IMR-90 (cell line): ENCODE data around the gene KRI1. TPM values are rescaled to one million over a fixed set of nuclear protein-coding genes. Genes with fewer than 3 reads are reported as not detected.

Source experiments
- ATAC-seq: fragments of 200-7000 bp; cut with Tn5 transposase; 2 replicates; pipeline ENCODE4 v1.9.1; 2020; ENCODE audit warnings: low read depth, mild to moderate bottlenecking, moderate library complexity
- BruUV-seq: library from RNA; stranded (reverse); fragments of 400-500 nt; replicated peaks from 2 replicates; lab custom pipeline; 2021; lab: Mats Ljungman, UMichigan
- CTCF ChIA-PET: fragments of 300-600 bp; formaldehyde crosslinking; extraction: SDS; loops from one replicate; lab custom pipeline; 2021; ENCODE audit warnings: antibody characterized with exemption; lab: Yijun Ruan, JAX
- POLR2A ChIA-PET: fragments of 300-600 bp; sonication (Branson Sonifier 250); formaldehyde crosslinking; loops from one replicate; lab custom pipeline; 2022; ENCODE audit warnings: antibody characterized with exemption; ENCODE audit not compliant: unreplicated experiment; lab: Charles Lee
- DNase-seq: peaks from one replicate; pipeline ENCODE4 v3.0.0; 2013
- H2AFZ ChIP-seq: replicated peaks from 2 replicates; pipeline ENCODE3; 2013; ENCODE audit warnings: low read length, mild to moderate bottlenecking; ENCODE audit not compliant: poor library complexity
- H2AK5ac ChIP-seq: 2 replicates; pipeline ENCODE4 v1.6.1; 2013; ENCODE audit warnings: low read depth, low read length, inconsistent platforms
- H2AK9ac ChIP-seq: replicated peaks from 2 replicates; pipeline ENCODE3; 2013; ENCODE audit warnings: mild to moderate bottlenecking, low read depth, low read length, moderate library complexity; ENCODE audit not compliant: poor library complexity
- H2BK120ac ChIP-seq: 2 replicates; pipeline ENCODE4 v1.6.1; 2013; ENCODE audit warnings: low read depth, low read length, inconsistent platforms
- H2BK15ac ChIP-seq: 3 replicates; pipeline ENCODE4 v1.6.1; 2013; ENCODE audit warnings: low read depth, low read length, inconsistent platforms
- H2BK20ac ChIP-seq: 2 replicates; pipeline ENCODE4 v1.6.1; 2013; ENCODE audit warnings: low read depth, mild to moderate bottlenecking, inconsistent platforms, low read length, moderate library complexity
- H2BK5ac ChIP-seq: 2 replicates; pipeline ENCODE4 v1.6.1; 2013; ENCODE audit warnings: mild to moderate bottlenecking, low read depth, low read length, inconsistent platforms; ENCODE audit not compliant: poor library complexity, severe bottlenecking
- H3K14ac ChIP-seq: replicated peaks from 2 replicates; pipeline ENCODE4 v1.6.1; 2013; ENCODE audit warnings: low read depth, low read length, inconsistent platforms
- H3K18ac ChIP-seq: 2 replicates; pipeline ENCODE4 v1.6.1; 2013; ENCODE audit warnings: low read depth, low read length, control low read depth
- H3K23ac ChIP-seq: 2 replicates; pipeline ENCODE4 v1.6.1; 2013; ENCODE audit warnings: low read depth, low read length, inconsistent platforms
- H3K27ac ChIP-seq: 2 replicates; pipeline ENCODE4 v1.5.1; 2013; ENCODE audit warnings: mild to moderate bottlenecking, control low read depth, low read length; ENCODE audit not compliant: insufficient read depth
- H3K27me3 ChIP-seq: 2 replicates; pipeline ENCODE4 v1.6.1; 2013; ENCODE audit warnings: low read length; ENCODE audit not compliant: control insufficient read depth, insufficient read depth
- H3K36me3 ChIP-seq: 2 replicates; pipeline ENCODE4 v1.6.1; 2013; ENCODE audit warnings: low read length, mixed read lengths; ENCODE audit not compliant: control insufficient read depth, insufficient read depth
- H3K4ac ChIP-seq: 2 replicates; pipeline ENCODE4 v1.6.1; 2013; ENCODE audit warnings: low read depth, low read length, inconsistent platforms
- H3K4me1 ChIP-seq: 2 replicates; pipeline ENCODE4 v1.6.1; 2013; ENCODE audit warnings: low read length, mixed read lengths; ENCODE audit not compliant: control insufficient read depth, insufficient read depth
- H3K4me2 ChIP-seq: 2 replicates; pipeline ENCODE4 v1.6.1; 2013; ENCODE audit warnings: low read depth, mild to moderate bottlenecking, control low read depth, low read length, moderate library complexity
- H3K4me3 ChIP-seq: 2 replicates; pipeline ENCODE4 v1.5.1; 2013; ENCODE audit warnings: low read depth, mild to moderate bottlenecking, control low read depth, low read length, moderate library complexity; ENCODE audit not compliant: insufficient read depth
- H3K56ac ChIP-seq: 2 replicates; pipeline ENCODE4 v1.6.1; 2013; ENCODE audit warnings: low read length, inconsistent platforms; ENCODE audit not compliant: insufficient read depth; ENCODE audit errors: extremely low read depth
- H3K79me1 ChIP-seq, 2 experiments: 2 replicates each; pipeline ENCODE4 v1.6.1; 2013; ENCODE audit warnings: low read length in 2 of 2, inconsistent platforms in 1 of 2, low read depth in 1 of 2
- H3K9ac ChIP-seq: 2 replicates; pipeline ENCODE4 v1.6.1; 2013; ENCODE audit warnings: low read depth, low read length, control low read depth
- H3K9me1 ChIP-seq: 2 replicates; pipeline ENCODE4 v1.6.1; 2013; ENCODE audit warnings: low read length, inconsistent platforms; ENCODE audit not compliant: insufficient read depth
- H3K9me3 ChIP-seq: 2 replicates; pipeline ENCODE4 v1.6.1; 2013; ENCODE audit warnings: low read length; ENCODE audit not compliant: control insufficient read depth, insufficient read depth
- H4K20me1 ChIP-seq: 2 replicates; pipeline ENCODE4 v1.6.1; 2013; ENCODE audit warnings: low read length, inconsistent platforms; ENCODE audit not compliant: insufficient read depth
- H4K5ac ChIP-seq: 2 replicates; pipeline ENCODE4 v1.6.1; 2013; ENCODE audit warnings: mild to moderate bottlenecking, low read depth, low read length, control low read depth
- H4K8ac ChIP-seq, 2 experiments: 2 replicates each; pipeline ENCODE4 v1.6.1; 2013; ENCODE audit warnings: low read depth in 2 of 2, low read length in 2 of 2, control low read depth in 1 of 2, inconsistent platforms in 1 of 2
- H4K91ac ChIP-seq: 2 replicates; pipeline ENCODE4 v1.6.1; 2013; ENCODE audit warnings: low read depth, low read length, inconsistent platforms; ENCODE audit not compliant: insufficient read depth
- BHLHE40 ChIP-seq: fragments of 150-350 bp; IDR thresholded peaks from 2 replicates; pipeline ENCODE4 v1.6.1; 2016; ENCODE audit warnings: mild to moderate bottlenecking, low read depth, low read length
- FOS ChIP-seq: fragments of 150-350 bp; IDR thresholded peaks from 2 replicates; pipeline ENCODE4 v1.6.1; 2016; ENCODE audit warnings: low read depth, low read length
- MAFK ChIP-seq: IDR thresholded peaks from 2 replicates; pipeline ENCODE4 v1.6.1; 2012; ENCODE audit warnings: low read depth, low read length, improper control_type of control experiment
- MAZ ChIP-seq: IDR thresholded peaks from 2 replicates; pipeline ENCODE4 v1.6.1; 2012; ENCODE audit warnings: low read depth, mild to moderate bottlenecking, low read length, improper control_type of control experiment, moderate library complexity, borderline replicate concordance
- MXI1 ChIP-seq: IDR thresholded peaks from 2 replicates; pipeline ENCODE4 v1.6.1; 2012; ENCODE audit warnings: low read depth, mild to moderate bottlenecking, low read length, moderate library complexity, borderline replicate concordance
- NFE2L2 ChIP-seq: fragments of 150-350 bp; IDR thresholded peaks from 2 replicates; pipeline ENCODE4 v1.6.1; 2016; ENCODE audit warnings: low read depth, mild to moderate bottlenecking, low read length
- RAD21 ChIP-seq: IDR thresholded peaks from 2 replicates; pipeline ENCODE4 v1.6.1; 2012; ENCODE audit warnings: low read length, improper control_type of control experiment
- RCOR1 ChIP-seq: IDR thresholded peaks from 2 replicates; pipeline ENCODE4 v1.6.1; 2012; ENCODE audit warnings: mild to moderate bottlenecking, low read length, improper control_type of control experiment; ENCODE audit not compliant: insufficient replicate concordance
- RFX5 ChIP-seq: IDR thresholded peaks from 2 replicates; pipeline ENCODE4 v1.8.0; 2012; ENCODE audit warnings: low read depth, mild to moderate bottlenecking, low read length, moderate library complexity
- SMC3 ChIP-seq: fragments of 150-350 bp; IDR thresholded peaks from 2 replicates; pipeline ENCODE4 v1.6.1; 2016; ENCODE audit warnings: low read depth, mild to moderate bottlenecking, antibody characterized with exemption, low read length, moderate library complexity
- WGBS, 2 experiments: methylation state at CpG; one replicate each; pipeline versions ENCODE4 v1.1.5 to v1.1.7; 2013; ENCODE audit warnings: missing lambda C conversion rate in 2 of 2; ENCODE audit not compliant: insufficient read length in 1 of 2; ENCODE audit errors: extremely low coverage in 2 of 2; 5-methylcytosine and 5-hydroxymethylcytosine counted together
- dilution Hi-C: fragments of 300-500 bp; cut with HindIII; formaldehyde crosslinking; loops from one replicate; pipeline ENCODE4 v1.14.3; 2018; ENCODE audit warnings: low sequenced_read_pairs; ENCODE audit not compliant: unreplicated experiment
- in situ Hi-C: fragments of 300-500 bp; cut with MboI; formaldehyde crosslinking; loops from 3 replicates; pipeline ENCODE4 v1.14.3; 2019; ENCODE audit warnings: low sequenced_read_pairs, inconsistent platforms, mixed read lengths
- intact Hi-C: fragments of 100-400 bp; cut with micrococcal nuclease; formaldehyde crosslinking; loops from 2 replicates; pipeline ENCODE4 v1.10.0; 2022
- polyA plus RNA-seq, 3 experiments: library from polyadenylated mRNA; depleted of rRNA; stranded (reverse); fragments of >200 nt; gene quantifications; 2 replicates each; pipeline ENCODE4 v1.2.3, GENCODE V29; 2012; ENCODE audit warnings: low replicate concordance in 1 of 3
- total RNA-seq: library from RNA; depleted of rRNA; stranded (reverse); fragments of >200 nt; gene quantifications from 2 replicates; pipeline ENCODE4 v1.2.3, GENCODE V29; 2012
- TF ChIP-seq, protein P1 (sequence below): conservative IDR thresholded peaks from 2 replicates; pipeline ENCODE4 v1.5.1; 2012; ENCODE audit warnings: mild to moderate bottlenecking, low read depth, low read length, improper control_type of control experiment
- TF ChIP-seq, protein P2 (sequence below): fragments of 150-350 bp; IDR thresholded peaks from 2 replicates; pipeline ENCODE4 v1.6.1; 2016; ENCODE audit warnings: low read depth, mild to moderate bottlenecking, low read length, moderate library complexity, borderline replicate concordance

The KRI1 gene
- total and polyA plus RNA-seq, 2 of the 4 experiments (the other 2 are of a cell fraction), result 5.7 to 13.3 TPM

DNA sequence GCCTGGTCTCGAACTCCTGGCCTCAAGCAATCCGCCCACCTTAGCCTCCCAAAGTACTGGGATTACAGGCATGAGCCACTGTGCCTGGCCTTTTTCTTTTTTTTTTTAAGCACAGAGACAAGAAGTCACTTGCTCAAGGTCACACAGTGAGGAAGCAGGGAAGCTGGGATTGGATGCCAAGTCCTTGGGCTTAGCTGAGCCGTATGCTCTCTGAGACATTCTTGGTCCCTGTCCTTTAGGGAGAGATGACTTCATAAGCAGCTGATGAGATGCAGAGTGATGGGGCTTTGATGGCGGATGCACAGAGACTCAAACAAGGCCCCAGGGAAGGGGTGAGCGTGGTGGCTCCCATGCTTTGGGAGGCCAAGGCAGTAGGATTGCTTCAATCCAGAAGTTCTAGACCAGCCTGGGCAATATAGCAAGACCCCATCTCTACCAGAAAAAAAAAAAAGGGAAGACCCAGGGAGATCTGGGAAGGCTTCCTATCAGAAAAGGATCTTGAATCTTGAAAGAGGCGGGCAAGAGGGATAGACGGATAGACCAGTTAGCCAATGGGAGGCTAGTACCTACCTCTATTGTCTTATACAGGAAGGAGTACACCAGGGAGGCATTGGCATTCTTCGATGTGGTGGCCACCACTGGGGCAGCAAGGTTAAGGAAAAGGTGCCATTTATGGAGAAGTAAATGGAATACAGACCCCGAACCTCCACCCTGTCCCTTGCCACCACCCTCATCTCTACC lies 17.4 kb upstream of the KRI1 start:
- Histone ChIP-seq H2AFZ (peak overlapping the region; percentile 63), H4K91ac (no peak overlapping the region), H2BK120ac (no peak overlapping the region), H3K4me2 (no peak overlapping the region), H3K4ac (no peak overlapping the region), H3K14ac (no peak overlapping the region), H3K79me1 (no peaks in the 10 kb centered on the region), H3K23ac (no peak overlapping the region), H4K8ac (no peak overlapping the region), H4K5ac (no peak overlapping the region), H3K27me3 (peaks cover 15% of the 10 kb centered on the region), H3K56ac (no peak overlapping the region), H3K9me1 (no peaks in the 10 kb centered on the region), H3K9ac (no peak overlapping the region), H3K9me3 (peaks cover 3% of the 10 kb centered on the region; the same call in 1 of the 2 replicates), H2BK5ac (no peak overlapping the region), H2BK15ac (no peak overlapping the region), H4K20me1 (no peaks in the 10 kb centered on the region; the same call in 1 of the 2 replicates), H3K18ac (no peak overlapping the region), H2AK5ac (no peak overlapping the region), H3K4me1 (no peaks in the 10 kb centered on the region), H3K4me3 (no peak overlapping the region), H3K36me3 (no peaks in the 10 kb centered on the region), H2AK9ac (no peak overlapping the region), H3K27ac (no peak overlapping the region), H2BK20ac (no peak overlapping the region)
- ATAC-seq (no peak), DNase-seq (no peak)
- ChIA-PET CTCF (no interaction called here), POLR2A (no interaction called here)
- in situ Hi-C loops, result loop anchor here (5.0 kb wide), 1 partner anchor 59 kb away; no protein-coding TSS in a partner anchor
- dilution Hi-C loops, result no loop called here
- BruUV-seq, result no TSS peak
- intact Hi-C loops, result no loop called here
- WGBS, 2 experiments, result 79% methylated on average over 3 of the region's 9 CpGs; no CpG with 5 or more reads in 1 of the 2 experiments
- TF ChIP-seq RCOR1, result no peak
- no peak for TF ChIP-seq RFX5
- no peak for TF ChIP-seq NFE2L2
- TF ChIP-seq MAFK, result no peak
- TF ChIP-seq MAZ, result no peak
- TF ChIP-seq BHLHE40, result no peak
- TF ChIP-seq SMC3, result no peak
- no peak for TF ChIP-seq RAD21
- TF ChIP-seq, protein P1, sequence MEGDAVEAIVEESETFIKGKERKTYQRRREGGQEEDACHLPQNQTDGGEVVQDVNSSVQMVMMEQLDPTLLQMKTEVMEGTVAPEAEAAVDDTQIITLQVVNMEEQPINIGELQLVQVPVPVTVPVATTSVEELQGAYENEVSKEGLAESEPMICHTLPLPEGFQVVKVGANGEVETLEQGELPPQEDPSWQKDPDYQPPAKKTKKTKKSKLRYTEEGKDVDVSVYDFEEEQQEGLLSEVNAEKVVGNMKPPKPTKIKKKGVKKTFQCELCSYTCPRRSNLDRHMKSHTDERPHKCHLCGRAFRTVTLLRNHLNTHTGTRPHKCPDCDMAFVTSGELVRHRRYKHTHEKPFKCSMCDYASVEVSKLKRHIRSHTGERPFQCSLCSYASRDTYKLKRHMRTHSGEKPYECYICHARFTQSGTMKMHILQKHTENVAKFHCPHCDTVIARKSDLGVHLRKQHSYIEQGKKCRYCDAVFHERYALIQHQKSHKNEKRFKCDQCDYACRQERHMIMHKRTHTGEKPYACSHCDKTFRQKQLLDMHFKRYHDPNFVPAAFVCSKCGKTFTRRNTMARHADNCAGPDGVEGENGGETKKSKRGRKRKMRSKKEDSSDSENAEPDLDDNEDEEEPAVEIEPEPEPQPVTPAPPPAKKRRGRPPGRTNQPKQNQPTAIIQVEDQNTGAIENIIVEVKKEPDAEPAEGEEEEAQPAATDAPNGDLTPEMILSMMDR, result no peak
- TF ChIP-seq FOS, result no peak
- TF ChIP-seq MXI1, result no peak
- TF ChIP-seq, protein P2, sequence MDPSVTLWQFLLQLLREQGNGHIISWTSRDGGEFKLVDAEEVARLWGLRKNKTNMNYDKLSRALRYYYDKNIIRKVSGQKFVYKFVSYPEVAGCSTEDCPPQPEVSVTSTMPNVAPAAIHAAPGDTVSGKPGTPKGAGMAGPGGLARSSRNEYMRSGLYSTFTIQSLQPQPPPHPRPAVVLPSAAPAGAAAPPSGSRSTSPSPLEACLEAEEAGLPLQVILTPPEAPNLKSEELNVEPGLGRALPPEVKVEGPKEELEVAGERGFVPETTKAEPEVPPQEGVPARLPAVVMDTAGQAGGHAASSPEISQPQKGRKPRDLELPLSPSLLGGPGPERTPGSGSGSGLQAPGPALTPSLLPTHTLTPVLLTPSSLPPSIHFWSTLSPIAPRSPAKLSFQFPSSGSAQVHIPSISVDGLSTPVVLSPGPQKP, result no peak
